ENCODE results near the gene DNASE1. TPM values are rescaled to one million over a fixed set of nuclear protein-coding genes. Genes with fewer than 3 reads are reported as not detected.
A peak's percentile ranks its signal among the peaks of the same experiment; 100 is the strongest.

DNASE1 gene
- total and polyA plus RNA-seq, 8 donors = 10.4 to 128 (median 38.2) TPM

GRCh38 chr16:3662601-3663000, 8.1 kb downstream of the DNASE1 start:
- no peaks in the 10 kb centered on the region for H3K4me1 ChIP-seq
- no peaks in the 10 kb centered on the region for H3K27me3 ChIP-seq
- H3K36me3 ChIP-seq = peaks cover 55 to 94% (median 91%) of the 10 kb centered on the region in 4 donors
- intact Hi-C loops (cut with DNase I; ENCODE audit: low total_unique reads) = no loop called here
- H3K27ac ChIP-seq = no peak overlapping the region
- H3K4me3 ChIP-seq = no peak overlapping the region
- WGBS, 5 donors = 88 to 95% (median 92%) methylated on average over 16 to 17 of the region's 17 CpGs
- TF ChIP-seq POLR2A (IDR thresholded peaks at IDR 0.05) = no peak
- no peak for TF ChIP-seq CTCF (IDR thresholded peaks at IDR 0.05)
- no peak for TF ChIP-seq POLR2AphosphoS5 (IDR thresholded peaks at IDR 0.05)
- no peak for TF ChIP-seq EP300 (IDR thresholded peaks at IDR 0.05)
- DNase-seq = no peak
- no peaks in the 10 kb centered on the region for H3K9me3 ChIP-seq

- H3K27ac ChIP-seq = no peak overlapping the region
- TF ChIP-seq EP300 (IDR thresholded peaks at IDR 0.05) (no peak), POLR2A (IDR thresholded peaks at IDR 0.05) (no peak), CTCF (IDR thresholded peaks at IDR 0.05) (no peak), POLR2AphosphoS5 (IDR thresholded peaks at IDR 0.05) (no peak)
- H3K9me3 ChIP-seq = no peaks in the 10 kb centered on the region
- 95 to 97% (median 96%) methylated on average over 8 to 31 of the region's 31 CpGs for WGBS, 5 donors
- no peak for DNase-seq
- no peak overlapping the region for H3K4me3 ChIP-seq
- no peaks in the 10 kb centered on the region for H3K4me1 ChIP-seq
- intact Hi-C loops (cut with DNase I; ENCODE audit: low total_unique reads) = no loop called here
- H3K27me3 ChIP-seq = no peaks in the 10 kb centered on the region
- H3K36me3 ChIP-seq = peaks cover 43 to 87% (median 86%) of the 10 kb centered on the region in 4 donors
These were observed 9.9 kb downstream of the DNASE1 start for GRCh38 chr16:3664187-3664896.

GRCh38 chr16:3665508-3665907, 11.0 kb downstream of the DNASE1 start:
- WGBS, 5 donors = 72 to 83% (median 82%) methylated on average over 6 of the region's 6 CpGs
- no peaks in the 10 kb centered on the region for H3K4me1 ChIP-seq
- peaks cover 43 to 83% (median 76%) of the 10 kb centered on the region in 4 donors for H3K36me3 ChIP-seq
- no peaks in the 10 kb centered on the region for H3K9me3 ChIP-seq
- no peak overlapping the region for H3K27ac ChIP-seq
- TF ChIP-seq EP300 (IDR thresholded peaks at IDR 0.05) (no peak), POLR2A (IDR thresholded peaks at IDR 0.05) (no peak), CTCF (IDR thresholded peaks at IDR 0.05) (no peak), POLR2AphosphoS5 (IDR thresholded peaks at IDR 0.05) (no peak)
- intact Hi-C loops (cut with DNase I; ENCODE audit: low total_unique reads) = no loop called here
- no peaks in the 10 kb centered on the region for H3K27me3 ChIP-seq
- no peak overlapping the region for H3K4me3 ChIP-seq
- peak in 1 of 2 donors; percentile 28 for DNase-seq

GRCh38 chr16:3668626-3669025, 14.1 kb downstream of the DNASE1 start:
- Histone ChIP-seq H3K9me3 (no peaks in the 10 kb centered on the region), H3K27me3 (no peaks in the 10 kb centered on the region), H3K4me1 (no peaks in the 10 kb centered on the region), H3K4me3 (no peak overlapping the region), H3K27ac (no peak overlapping the region), H3K36me3 (peaks cover 29 to 84% (median 76%) of the 10 kb centered on the region in 4 donors)
- no peak for DNase-seq
- TF ChIP-seq POLR2A (IDR thresholded peaks at IDR 0.05) (no peak), POLR2AphosphoS5 (IDR thresholded peaks at IDR 0.05) (no peak), CTCF (IDR thresholded peaks at IDR 0.05) (no peak), EP300 (IDR thresholded peaks at IDR 0.05) (no peak)
- intact Hi-C loops (cut with DNase I; ENCODE audit: low total_unique reads) = no loop called here
- WGBS, 5 donors = 92 to 96% (median 94%) methylated on average over 11 of the region's 11 CpGs

All from stomach (tissue), 9 donors.